Measurements from ENCODE around the gene HDAC9.

DNA sequence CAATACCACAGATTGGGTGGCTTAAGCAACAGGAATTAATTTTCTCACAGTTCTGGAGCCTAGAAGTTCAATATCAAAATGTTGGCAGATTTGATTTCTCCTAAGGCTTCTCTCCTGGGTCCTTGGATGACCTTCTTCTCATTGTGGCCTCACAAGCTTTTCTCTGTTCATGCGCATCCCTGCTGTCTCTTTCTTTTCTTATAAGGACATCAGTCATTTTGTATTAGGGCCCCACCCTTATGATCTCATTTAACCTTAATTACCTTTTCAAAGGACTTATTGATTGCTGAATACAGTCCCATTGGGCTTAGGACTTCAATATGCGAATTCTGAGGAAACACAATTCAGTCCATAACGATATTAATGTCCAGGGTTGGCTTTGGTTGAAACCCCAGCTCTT, 285.4 kb downstream of the HDAC9 start:
- TF ChIP-seq, protein P1, sequence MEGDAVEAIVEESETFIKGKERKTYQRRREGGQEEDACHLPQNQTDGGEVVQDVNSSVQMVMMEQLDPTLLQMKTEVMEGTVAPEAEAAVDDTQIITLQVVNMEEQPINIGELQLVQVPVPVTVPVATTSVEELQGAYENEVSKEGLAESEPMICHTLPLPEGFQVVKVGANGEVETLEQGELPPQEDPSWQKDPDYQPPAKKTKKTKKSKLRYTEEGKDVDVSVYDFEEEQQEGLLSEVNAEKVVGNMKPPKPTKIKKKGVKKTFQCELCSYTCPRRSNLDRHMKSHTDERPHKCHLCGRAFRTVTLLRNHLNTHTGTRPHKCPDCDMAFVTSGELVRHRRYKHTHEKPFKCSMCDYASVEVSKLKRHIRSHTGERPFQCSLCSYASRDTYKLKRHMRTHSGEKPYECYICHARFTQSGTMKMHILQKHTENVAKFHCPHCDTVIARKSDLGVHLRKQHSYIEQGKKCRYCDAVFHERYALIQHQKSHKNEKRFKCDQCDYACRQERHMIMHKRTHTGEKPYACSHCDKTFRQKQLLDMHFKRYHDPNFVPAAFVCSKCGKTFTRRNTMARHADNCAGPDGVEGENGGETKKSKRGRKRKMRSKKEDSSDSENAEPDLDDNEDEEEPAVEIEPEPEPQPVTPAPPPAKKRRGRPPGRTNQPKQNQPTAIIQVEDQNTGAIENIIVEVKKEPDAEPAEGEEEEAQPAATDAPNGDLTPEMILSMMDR (IDR thresholded peaks at IDR 0.05) = no peak
- no peak for TF ChIP-seq POLR2A (IDR thresholded peaks at IDR 0.05)

All from vagina (tissue), 2 donors.